GM23338 (cell line): ENCODE measurements around the gene CAMTA1. TPM values are rescaled to one million over a fixed set of nuclear protein-coding genes. Genes with fewer than 3 reads are reported as not detected.
A peak's percentile ranks its signal among the peaks of the same experiment; 100 is the strongest.

Experiments
- ATAC-seq: fragments of 200-7000 bp; cut with Tn5 transposase; 3 replicates; pipeline ENCODE4 v1.9.1; 2020
- DNase-seq: peaks from one replicate; pipeline ENCODE4 v3.0.0-alpha.2; 2015; ENCODE audit warnings: low spot score
- H2AFZ ChIP-seq: fragments of 200-600 bp; sonication (generic); 2 replicates; pipeline ENCODE4 v1.8.0; 2016; ENCODE audit warnings: antibody characterized with exemption, mild to moderate bottlenecking, moderate library complexity
- H3F3A ChIP-seq: fragments of 200-600 bp; sonication (generic); replicated peaks from 2 replicates; pipeline ENCODE4 v1.8.0; 2017; ENCODE audit warnings: antibody characterized with exemption, mixed run types, low read depth
- H3K27ac ChIP-seq: fragments of 200-600 bp; sonication (generic); 2 replicates; pipeline ENCODE4 v1.6.1; 2016; ENCODE audit warnings: low read depth
- H3K27me3 ChIP-seq: fragments of 200-600 bp; sonication (generic); 2 replicates; pipeline ENCODE4 v1.8.0; 2016; ENCODE audit warnings: mild to moderate bottlenecking, mixed run types, moderate library complexity; ENCODE audit not compliant: insufficient read depth
- H3K36me3 ChIP-seq: fragments of 200-600 bp; sonication (generic); 2 replicates; pipeline ENCODE4 v1.8.0; 2016; ENCODE audit warnings: mild to moderate bottlenecking; ENCODE audit not compliant: insufficient read depth
- H3K4me1 ChIP-seq: fragments of 200-600 bp; sonication (generic); 2 replicates; pipeline ENCODE4 v1.8.0; 2016; ENCODE audit warnings: mild to moderate bottlenecking, moderate library complexity; ENCODE audit not compliant: insufficient read depth
- H3K4me2 ChIP-seq: fragments of 200-600 bp; sonication (generic); 2 replicates; pipeline ENCODE4 v1.7.1; 2017; ENCODE audit warnings: mixed run types
- H3K4me3 ChIP-seq: fragments of 200-600 bp; sonication (generic); 2 replicates; pipeline ENCODE4 v1.6.1; 2016; ENCODE audit warnings: mixed run types
- H3K79me2 ChIP-seq: fragments of 200-600 bp; sonication (generic); replicated peaks from 2 replicates; pipeline ENCODE4 v1.8.0; 2017; ENCODE audit warnings: mild to moderate bottlenecking; ENCODE audit not compliant: insufficient read depth
- H3K9me2 ChIP-seq: fragments of 200-600 bp; sonication (generic); 2 replicates; pipeline ENCODE4 v1.8.0; 2017; ENCODE audit not compliant: insufficient read depth
- H4K20me1 ChIP-seq: fragments of 200-600 bp; sonication (generic); replicated peaks from 2 replicates; pipeline ENCODE4 v1.8.0; 2017; ENCODE audit warnings: mild to moderate bottlenecking; ENCODE audit not compliant: insufficient read depth
- H3K27ac Mint-ChIP-seq: 2 replicates; pipeline ENCODE4 v1.8.0; 2020; ENCODE audit warnings: inconsistent platforms, mild to moderate bottlenecking, moderate library complexity, mixed read lengths
- H3K27me3 Mint-ChIP-seq: 3 replicates; pipeline ENCODE4 v1.8.0; 2022; ENCODE audit warnings: low read depth, mild to moderate bottlenecking, moderate library complexity, mixed read lengths, inconsistent platforms; ENCODE audit not compliant: insufficient read depth, poor library complexity
- H3K36me3 Mint-ChIP-seq: 3 replicates; pipeline ENCODE4 v1.8.0; 2021; ENCODE audit warnings: low read depth, mild to moderate bottlenecking, inconsistent platforms, moderate library complexity, mixed read lengths
- H3K4me1 Mint-ChIP-seq: 3 replicates; pipeline ENCODE4 v1.8.0; 2020; ENCODE audit warnings: mild to moderate bottlenecking, inconsistent platforms, mixed read lengths
- H3K4me3 Mint-ChIP-seq: 3 replicates; pipeline ENCODE4 v1.8.0; 2021; ENCODE audit warnings: moderate library complexity, mild to moderate bottlenecking, inconsistent platforms, mixed read lengths
- H3K9me3 Mint-ChIP-seq: 3 replicates; pipeline ENCODE4 v1.8.0; 2020; ENCODE audit warnings: moderate library complexity, mild to moderate bottlenecking, inconsistent platforms, mixed read lengths
- CREB1 ChIP-seq: fragments of 250-450 bp; sonication (Bioruptor Pico); IDR thresholded peaks from 2 replicates; pipeline ENCODE4 v1.5.0; 2020; ENCODE audit warnings: low read depth, mild to moderate bottlenecking, moderate library complexity
- EZH2 ChIP-seq: fragments of 200-600 bp; sonication (generic); IDR thresholded peaks from one replicate; pipeline ENCODE4 v1.8.0; 2017; ENCODE audit warnings: antibody characterized with exemption, mild to moderate bottlenecking, low read depth; ENCODE audit not compliant: unreplicated experiment
- EZH2phosphoT487 ChIP-seq: fragments of 200-600 bp; sonication (generic); IDR thresholded peaks from one replicate; pipeline ENCODE4 v1.8.1; 2018; ENCODE audit warnings: antibody characterized with exemption; ENCODE audit not compliant: unreplicated experiment
- JUNB ChIP-seq: IDR thresholded peaks from one replicate; pipeline ENCODE4 v1.6.1; 2016; ENCODE audit warnings: antibody characterized with exemption; ENCODE audit not compliant: unreplicated experiment
- NANOG ChIP-seq: IDR thresholded peaks from 2 replicates; pipeline ENCODE4 v1.6.1; 2016; ENCODE audit warnings: antibody characterized with exemption, borderline replicate concordance
- POLR2AphosphoS5 ChIP-seq: IDR thresholded peaks from 2 replicates; pipeline ENCODE4 v1.6.1; 2016; ENCODE audit warnings: antibody characterized with exemption, low read depth
- STAT1 ChIP-seq: IDR thresholded peaks from one replicate; pipeline ENCODE4 v1.6.1; 2016; ENCODE audit warnings: antibody characterized with exemption; ENCODE audit not compliant: unreplicated experiment
- ZNF114 ChIP-seq: fragments of 250-450 bp; sonication (Bioruptor Pico); IDR thresholded peaks from 2 replicates; pipeline ENCODE4 v1.5.0; 2020; ENCODE audit warnings: mild to moderate bottlenecking, moderate library complexity
- ZNF331 ChIP-seq: fragments of 250-450 bp; sonication (Bioruptor Pico); IDR thresholded peaks from 2 replicates; pipeline ENCODE4 v1.5.0; 2020; ENCODE audit warnings: low read depth, mild to moderate bottlenecking, moderate library complexity
- ZNF462 ChIP-seq: fragments of 250-450 bp; sonication (Bioruptor Pico); IDR thresholded peaks from 2 replicates; pipeline ENCODE4 v1.5.0; 2020; ENCODE audit warnings: mild to moderate bottlenecking, moderate library complexity
- polyA plus RNA-seq: library from polyadenylated mRNA; unstranded; fragments of >200 nt; fragmentation: Nextera tagmentation; extraction: Ambion mirVana; gene quantifications from 2 replicates; pipeline ENCODE4 v1.2.1, GENCODE V29; 2016
- total RNA-seq: library from RNA; depleted of rRNA; stranded (reverse); fragments of >200 nt; shearing (Covaris generic); gene quantifications from 2 replicates; pipeline ENCODE4 v1.2.3, GENCODE V29; 2014
- TF ChIP-seq, protein P1 (sequence below): IDR thresholded peaks from one replicate; pipeline ENCODE4 v1.6.1; 2018; ENCODE audit warnings: antibody characterized with exemption; ENCODE audit not compliant: unreplicated experiment
- TF ChIP-seq, protein P2 (sequence below), 2 experiments: fragments of 200-600 bp in 1 of 2; sonication (generic) in 1 of 2; conservative IDR thresholded peaks; 2 replicates each; pipeline versions ENCODE4 v1.5.1 to v1.6.1; 2016 to 2017; ENCODE audit warnings: antibody characterized with exemption in 2 of 2, low read depth in 2 of 2, mild to moderate bottlenecking in 2 of 2, moderate library complexity in 1 of 2
- TF ChIP-seq, protein P3 (sequence below): IDR thresholded peaks from 2 replicates; pipeline ENCODE4 v1.6.1; 2016; ENCODE audit warnings: antibody characterized with exemption

CAMTA1 gene
- total and polyA plus RNA-seq, 2 experiments from 2014 or later = 115 to 519 TPM

- H3K4me3 Mint-ChIP-seq = no peak overlapping the region
- Histone ChIP-seq H2AFZ (no peak overlapping the region), H3K79me2 (no peaks in the 10 kb centered on the region), H3F3A (no peaks in the 10 kb centered on the region), H3K4me1 (peaks cover 12% of the 10 kb centered on the region), H4K20me1 (no peaks in the 10 kb centered on the region), H3K4me2 (0 out of 2 replicates have a peak overlapping the region, but pooled peaks have one; percentile 63), H3K36me3 (no peaks in the 10 kb centered on the region), H3K9me2 (0 out of 2 replicates have a peak, but pooled peaks cover 4% of the 10 kb centered on the region), H3K4me3 (no peak overlapping the region), H3K27me3 (no peaks in the 10 kb centered on the region), H3K27ac (no peak overlapping the region)
- peaks cover 15% of the 10 kb centered on the region for H3K27me3 Mint-ChIP-seq
- H3K36me3 Mint-ChIP-seq = no peaks in the 10 kb centered on the region
- H3K9me3 Mint-ChIP-seq = no peaks in the 10 kb centered on the region
- TF ChIP-seq, protein P1, sequence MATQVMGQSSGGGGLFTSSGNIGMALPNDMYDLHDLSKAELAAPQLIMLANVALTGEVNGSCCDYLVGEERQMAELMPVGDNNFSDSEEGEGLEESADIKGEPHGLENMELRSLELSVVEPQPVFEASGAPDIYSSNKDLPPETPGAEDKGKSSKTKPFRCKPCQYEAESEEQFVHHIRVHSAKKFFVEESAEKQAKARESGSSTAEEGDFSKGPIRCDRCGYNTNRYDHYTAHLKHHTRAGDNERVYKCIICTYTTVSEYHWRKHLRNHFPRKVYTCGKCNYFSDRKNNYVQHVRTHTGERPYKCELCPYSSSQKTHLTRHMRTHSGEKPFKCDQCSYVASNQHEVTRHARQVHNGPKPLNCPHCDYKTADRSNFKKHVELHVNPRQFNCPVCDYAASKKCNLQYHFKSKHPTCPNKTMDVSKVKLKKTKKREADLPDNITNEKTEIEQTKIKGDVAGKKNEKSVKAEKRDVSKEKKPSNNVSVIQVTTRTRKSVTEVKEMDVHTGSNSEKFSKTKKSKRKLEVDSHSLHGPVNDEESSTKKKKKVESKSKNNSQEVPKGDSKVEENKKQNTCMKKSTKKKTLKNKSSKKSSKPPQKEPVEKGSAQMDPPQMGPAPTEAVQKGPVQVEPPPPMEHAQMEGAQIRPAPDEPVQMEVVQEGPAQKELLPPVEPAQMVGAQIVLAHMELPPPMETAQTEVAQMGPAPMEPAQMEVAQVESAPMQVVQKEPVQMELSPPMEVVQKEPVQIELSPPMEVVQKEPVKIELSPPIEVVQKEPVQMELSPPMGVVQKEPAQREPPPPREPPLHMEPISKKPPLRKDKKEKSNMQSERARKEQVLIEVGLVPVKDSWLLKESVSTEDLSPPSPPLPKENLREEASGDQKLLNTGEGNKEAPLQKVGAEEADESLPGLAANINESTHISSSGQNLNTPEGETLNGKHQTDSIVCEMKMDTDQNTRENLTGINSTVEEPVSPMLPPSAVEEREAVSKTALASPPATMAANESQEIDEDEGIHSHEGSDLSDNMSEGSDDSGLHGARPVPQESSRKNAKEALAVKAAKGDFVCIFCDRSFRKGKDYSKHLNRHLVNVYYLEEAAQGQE = no peak
- TF ChIP-seq ZNF114 (CRISPR knock-in tag) = no peak
- no peak for TF ChIP-seq STAT1
- no peak for TF ChIP-seq NANOG
- no peak for TF ChIP-seq JUNB
- TF ChIP-seq EZH2phosphoT487 = no peak
- TF ChIP-seq POLR2AphosphoS5 = no peak
- no peak for TF ChIP-seq EZH2
- no peak for TF ChIP-seq ZNF462 (CRISPR knock-in tag)
- TF ChIP-seq, protein P2, sequence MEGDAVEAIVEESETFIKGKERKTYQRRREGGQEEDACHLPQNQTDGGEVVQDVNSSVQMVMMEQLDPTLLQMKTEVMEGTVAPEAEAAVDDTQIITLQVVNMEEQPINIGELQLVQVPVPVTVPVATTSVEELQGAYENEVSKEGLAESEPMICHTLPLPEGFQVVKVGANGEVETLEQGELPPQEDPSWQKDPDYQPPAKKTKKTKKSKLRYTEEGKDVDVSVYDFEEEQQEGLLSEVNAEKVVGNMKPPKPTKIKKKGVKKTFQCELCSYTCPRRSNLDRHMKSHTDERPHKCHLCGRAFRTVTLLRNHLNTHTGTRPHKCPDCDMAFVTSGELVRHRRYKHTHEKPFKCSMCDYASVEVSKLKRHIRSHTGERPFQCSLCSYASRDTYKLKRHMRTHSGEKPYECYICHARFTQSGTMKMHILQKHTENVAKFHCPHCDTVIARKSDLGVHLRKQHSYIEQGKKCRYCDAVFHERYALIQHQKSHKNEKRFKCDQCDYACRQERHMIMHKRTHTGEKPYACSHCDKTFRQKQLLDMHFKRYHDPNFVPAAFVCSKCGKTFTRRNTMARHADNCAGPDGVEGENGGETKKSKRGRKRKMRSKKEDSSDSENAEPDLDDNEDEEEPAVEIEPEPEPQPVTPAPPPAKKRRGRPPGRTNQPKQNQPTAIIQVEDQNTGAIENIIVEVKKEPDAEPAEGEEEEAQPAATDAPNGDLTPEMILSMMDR (conservative IDR thresholded peaks at IDR 0.05; ENCODE audit: low read depth in 2 of 2) = no peak
- TF ChIP-seq ZNF331 (CRISPR knock-in tag) = no peak
- TF ChIP-seq, protein P3, sequence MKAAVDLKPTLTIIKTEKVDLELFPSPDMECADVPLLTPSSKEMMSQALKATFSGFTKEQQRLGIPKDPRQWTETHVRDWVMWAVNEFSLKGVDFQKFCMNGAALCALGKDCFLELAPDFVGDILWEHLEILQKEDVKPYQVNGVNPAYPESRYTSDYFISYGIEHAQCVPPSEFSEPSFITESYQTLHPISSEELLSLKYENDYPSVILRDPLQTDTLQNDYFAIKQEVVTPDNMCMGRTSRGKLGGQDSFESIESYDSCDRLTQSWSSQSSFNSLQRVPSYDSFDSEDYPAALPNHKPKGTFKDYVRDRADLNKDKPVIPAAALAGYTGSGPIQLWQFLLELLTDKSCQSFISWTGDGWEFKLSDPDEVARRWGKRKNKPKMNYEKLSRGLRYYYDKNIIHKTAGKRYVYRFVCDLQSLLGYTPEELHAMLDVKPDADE = no peak
- TF ChIP-seq CREB1 (CRISPR knock-in tag) = no peak
- ATAC-seq (peak; percentile 23), DNase-seq (no peak)
- peaks cover 43% of the 10 kb centered on the region for H3K4me1 Mint-ChIP-seq
- no peak overlapping the region for H3K27ac Mint-ChIP-seq
Observed at GRCh38 chr1:6905790-6906189, 120.5 kb downstream of the CAMTA1 start.
